ENCODE measurements around the gene HTRA3. TPM values are rescaled to one million over a fixed set of nuclear protein-coding genes. Genes with fewer than 3 reads are reported as not detected.

The HTRA3 gene
- total and polyA plus RNA-seq, 2 experiments from 2014 or later: 19.4 to 34.9 TPM

DNA sequence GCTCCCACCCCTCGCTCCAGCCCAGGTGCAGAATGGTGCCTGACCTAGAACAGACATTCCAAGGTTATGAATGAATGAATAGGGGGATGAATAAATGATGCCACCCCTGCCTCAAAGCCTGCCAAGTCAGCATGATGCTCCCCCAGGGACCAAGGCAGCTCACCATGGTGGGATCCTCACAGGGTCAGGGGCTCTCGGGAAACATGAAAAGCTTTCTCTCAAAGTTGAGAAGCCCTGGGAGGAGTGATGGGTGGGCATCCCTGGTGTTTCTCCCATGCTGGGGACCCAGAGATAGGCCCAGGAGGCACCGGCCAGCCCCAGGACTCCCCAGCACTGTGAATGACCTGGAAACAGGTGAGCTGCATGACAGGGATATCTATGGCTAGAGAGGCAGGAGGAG lies 58.9 kb downstream of the HTRA3 start:
- H2AFZ ChIP-seq: no peak overlapping the region
- H4K20me1 ChIP-seq (ENCODE audit: insufficient read depth, poor library complexity, severe bottlenecking): no peaks in the 10 kb centered on the region
- no peak for TF ChIP-seq EZH2 (IDR thresholded peaks at IDR 0.05; ENCODE audit: borderline replicate concordance)
- TF ChIP-seq, protein P1, sequence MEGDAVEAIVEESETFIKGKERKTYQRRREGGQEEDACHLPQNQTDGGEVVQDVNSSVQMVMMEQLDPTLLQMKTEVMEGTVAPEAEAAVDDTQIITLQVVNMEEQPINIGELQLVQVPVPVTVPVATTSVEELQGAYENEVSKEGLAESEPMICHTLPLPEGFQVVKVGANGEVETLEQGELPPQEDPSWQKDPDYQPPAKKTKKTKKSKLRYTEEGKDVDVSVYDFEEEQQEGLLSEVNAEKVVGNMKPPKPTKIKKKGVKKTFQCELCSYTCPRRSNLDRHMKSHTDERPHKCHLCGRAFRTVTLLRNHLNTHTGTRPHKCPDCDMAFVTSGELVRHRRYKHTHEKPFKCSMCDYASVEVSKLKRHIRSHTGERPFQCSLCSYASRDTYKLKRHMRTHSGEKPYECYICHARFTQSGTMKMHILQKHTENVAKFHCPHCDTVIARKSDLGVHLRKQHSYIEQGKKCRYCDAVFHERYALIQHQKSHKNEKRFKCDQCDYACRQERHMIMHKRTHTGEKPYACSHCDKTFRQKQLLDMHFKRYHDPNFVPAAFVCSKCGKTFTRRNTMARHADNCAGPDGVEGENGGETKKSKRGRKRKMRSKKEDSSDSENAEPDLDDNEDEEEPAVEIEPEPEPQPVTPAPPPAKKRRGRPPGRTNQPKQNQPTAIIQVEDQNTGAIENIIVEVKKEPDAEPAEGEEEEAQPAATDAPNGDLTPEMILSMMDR (IDR thresholded peaks at IDR 0.05; ENCODE audit: poor library complexity): no peak
- no peak for TF ChIP-seq EZH2phosphoT487 (IDR thresholded peaks at IDR 0.05; ENCODE audit: low read depth, severe bottlenecking, unreplicated experiment)
- H3K36me3 ChIP-seq (replicated peaks; ENCODE audit: insufficient read depth, low read depth): no peaks in the 10 kb centered on the region
- no peaks in the 10 kb centered on the region for H3K9me3 ChIP-seq (ENCODE audit: low read depth)
- no peaks in the 10 kb centered on the region for H3K9me2 ChIP-seq (replicated peaks; ENCODE audit: insufficient read depth)
- no peak for DNase-seq (ENCODE audit: low spot score)
- H3K4me2 ChIP-seq: no peak overlapping the region
- no peak overlapping the region for H3K4me3 ChIP-seq
- no peaks in the 10 kb centered on the region for H3K4me1 ChIP-seq (ENCODE audit: insufficient read depth)
- no peaks in the 10 kb centered on the region for H3K27me3 ChIP-seq
- 88% methylated on average over 3 of the region's 3 CpGs for WGBS (ENCODE audit: low lambda C conversion rate, missing lambda C conversion rate)
- H3K79me2 ChIP-seq: no peaks in the 10 kb centered on the region
- H3K27ac ChIP-seq: no peak overlapping the region

DNA sequence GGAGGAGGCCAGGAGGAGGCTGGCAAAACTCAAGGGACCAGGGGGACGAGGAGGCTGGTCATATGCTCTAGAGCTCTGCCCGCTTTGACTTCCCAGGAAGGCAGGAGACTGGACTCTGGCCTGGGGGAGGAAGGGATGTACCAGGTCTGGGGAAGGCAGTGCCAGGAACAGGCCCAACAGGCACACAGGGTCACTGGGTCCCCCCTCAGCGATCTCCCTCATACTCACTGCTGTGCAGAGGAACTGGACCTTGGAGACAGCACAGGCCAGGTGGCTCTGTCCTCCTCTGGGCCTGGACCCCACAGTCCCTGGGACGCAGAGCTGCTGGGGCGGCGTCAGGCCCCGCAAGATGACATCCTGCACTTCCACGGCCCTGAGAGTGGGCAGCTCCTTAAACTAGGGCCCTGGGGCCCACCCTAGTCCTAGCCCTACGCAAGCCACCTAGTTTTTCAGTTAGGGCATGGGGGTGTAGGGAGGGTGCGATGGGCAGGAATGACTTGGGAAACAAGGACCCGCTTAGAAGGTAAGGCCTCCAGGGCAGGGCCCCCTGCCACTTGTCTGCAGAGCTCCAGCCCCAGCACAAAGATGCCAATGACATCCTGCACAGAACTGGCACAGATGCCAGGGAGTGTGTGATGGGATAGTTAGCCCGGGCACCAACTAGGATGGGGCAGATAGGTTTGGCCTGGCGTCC lies 59.5 kb downstream of the HTRA3 start:
- TF ChIP-seq EZH2phosphoT487 (IDR thresholded peaks at IDR 0.05; ENCODE audit: low read depth, severe bottlenecking, unreplicated experiment) (no peak), EZH2 (IDR thresholded peaks at IDR 0.05; ENCODE audit: borderline replicate concordance) (no peak)
- H3K4me3 ChIP-seq: no peak overlapping the region
- H3K9me2 ChIP-seq (replicated peaks; ENCODE audit: insufficient read depth): no peaks in the 10 kb centered on the region
- H3K27ac ChIP-seq: no peak overlapping the region
- no peak overlapping the region for H2AFZ ChIP-seq
- H3K4me2 ChIP-seq: no peak overlapping the region
- H3K36me3 ChIP-seq (replicated peaks; ENCODE audit: insufficient read depth, low read depth): no peaks in the 10 kb centered on the region
- no peaks in the 10 kb centered on the region for H3K4me1 ChIP-seq (ENCODE audit: insufficient read depth)
- no peaks in the 10 kb centered on the region for H3K79me2 ChIP-seq
- H3K9me3 ChIP-seq (ENCODE audit: low read depth): no peaks in the 10 kb centered on the region
- DNase-seq (ENCODE audit: low spot score): no peak
- H3K27me3 ChIP-seq: no peaks in the 10 kb centered on the region
- 85% methylated on average over 13 of the region's 13 CpGs for WGBS (ENCODE audit: low lambda C conversion rate, missing lambda C conversion rate)
- H4K20me1 ChIP-seq (ENCODE audit: insufficient read depth, poor library complexity, severe bottlenecking): no peaks in the 10 kb centered on the region

DNA sequence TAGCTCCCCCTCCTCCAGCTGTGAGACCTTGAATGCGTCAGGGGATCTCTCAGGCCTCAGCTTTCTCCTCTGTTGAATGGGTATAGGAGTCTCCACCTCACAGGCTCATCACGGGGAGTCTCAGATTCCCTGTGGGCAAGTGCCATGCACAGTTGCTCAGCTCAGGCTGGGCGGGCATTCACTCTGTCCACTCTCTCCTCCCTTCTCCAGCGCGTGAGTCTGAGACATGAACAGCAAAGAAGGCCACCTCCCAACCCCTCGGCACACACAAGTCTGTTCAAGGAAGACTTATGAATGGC lies 60.0 kb downstream of the HTRA3 start:
- Histone ChIP-seq H3K79me2 (no peaks in the 10 kb centered on the region), H4K20me1 (ENCODE audit: insufficient read depth, poor library complexity, severe bottlenecking) (no peaks in the 10 kb centered on the region), H3K36me3 (replicated peaks; ENCODE audit: insufficient read depth, low read depth) (no peaks in the 10 kb centered on the region), H2AFZ (no peak overlapping the region), H3K9me2 (replicated peaks; ENCODE audit: insufficient read depth) (no peaks in the 10 kb centered on the region), H3K4me3 (no peak overlapping the region), H3K4me1 (ENCODE audit: insufficient read depth) (no peaks in the 10 kb centered on the region), H3K27ac (no peak overlapping the region), H3K4me2 (no peak overlapping the region), H3K9me3 (ENCODE audit: low read depth) (no peaks in the 10 kb centered on the region), H3K27me3 (no peaks in the 10 kb centered on the region)
- WGBS (ENCODE audit: low lambda C conversion rate, missing lambda C conversion rate): 79% methylated on average over 6 of the region's 6 CpGs
- TF ChIP-seq, protein P1 (IDR thresholded peaks at IDR 0.05; ENCODE audit: poor library complexity): no peak
- TF ChIP-seq EZH2phosphoT487 (IDR thresholded peaks at IDR 0.05; ENCODE audit: low read depth, severe bottlenecking, unreplicated experiment) (no peak), EZH2 (IDR thresholded peaks at IDR 0.05; ENCODE audit: borderline replicate concordance) (no peak)
- DNase-seq (ENCODE audit: low spot score): no peak

DNA sequence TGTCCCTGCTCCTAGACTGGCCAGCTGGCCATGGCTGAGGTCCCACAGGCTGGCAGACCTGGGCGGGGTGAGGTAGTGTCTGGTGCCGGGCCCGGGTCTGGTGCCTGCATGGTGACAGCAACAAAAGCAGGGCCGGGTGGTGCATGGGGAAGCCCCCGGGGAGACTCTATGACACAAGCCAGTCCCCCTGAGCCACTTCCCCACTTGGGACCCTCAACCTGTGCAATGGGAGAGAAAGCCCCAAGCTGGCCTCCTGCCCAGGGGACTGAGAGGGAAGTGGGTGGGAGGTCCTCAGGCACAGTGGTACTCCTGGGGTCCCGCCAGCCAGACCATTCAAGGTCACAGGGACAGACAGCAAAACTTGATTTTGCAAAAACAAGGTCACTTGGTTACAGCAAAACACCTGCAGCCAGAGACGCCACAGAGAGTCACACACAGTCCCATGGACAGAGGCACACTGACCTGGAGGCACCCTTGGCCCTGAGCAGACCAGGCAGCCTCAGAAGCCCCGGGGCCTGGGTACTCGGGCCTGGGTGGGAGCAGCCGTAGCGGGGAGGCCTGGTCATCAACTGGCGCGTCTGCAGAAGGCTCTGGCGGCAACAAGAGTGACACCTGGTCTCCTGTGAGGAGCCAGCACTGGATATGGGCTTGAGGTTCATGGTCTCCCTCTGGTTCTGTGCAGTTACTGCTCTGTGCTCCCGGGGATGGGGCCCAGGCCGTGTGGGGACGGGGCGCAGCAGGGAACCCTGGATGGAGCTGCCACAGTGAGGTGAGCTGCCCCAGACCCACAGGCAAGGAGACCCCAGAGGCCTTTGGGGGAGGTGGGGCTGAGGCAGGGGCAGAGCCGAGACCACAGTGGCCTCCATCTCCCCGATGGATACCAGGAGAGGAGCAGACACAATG lies 60.6 kb downstream of the HTRA3 start:
- Histone ChIP-seq H2AFZ (no peak overlapping the region), H3K4me2 (no peak overlapping the region), H3K27me3 (no peaks in the 10 kb centered on the region), H3K9me3 (ENCODE audit: low read depth) (no peaks in the 10 kb centered on the region), H3K4me1 (ENCODE audit: insufficient read depth) (no peaks in the 10 kb centered on the region), H4K20me1 (ENCODE audit: insufficient read depth, poor library complexity, severe bottlenecking) (no peaks in the 10 kb centered on the region), H3K27ac (no peak overlapping the region), H3K36me3 (replicated peaks; ENCODE audit: insufficient read depth, low read depth) (no peaks in the 10 kb centered on the region), H3K79me2 (no peaks in the 10 kb centered on the region), H3K4me3 (no peak overlapping the region), H3K9me2 (replicated peaks; ENCODE audit: insufficient read depth) (no peaks in the 10 kb centered on the region)
- no peak for TF ChIP-seq EZH2 (IDR thresholded peaks at IDR 0.05; ENCODE audit: borderline replicate concordance)
- no peak for TF ChIP-seq EZH2phosphoT487 (IDR thresholded peaks at IDR 0.05; ENCODE audit: low read depth, severe bottlenecking, unreplicated experiment)
- TF ChIP-seq, protein P1 (IDR thresholded peaks at IDR 0.05; ENCODE audit: poor library complexity): no peak
- 91% methylated on average over 17 of the region's 20 CpGs for WGBS (ENCODE audit: low lambda C conversion rate, missing lambda C conversion rate)
- no peak for DNase-seq (ENCODE audit: low spot score)

All from hepatocyte (in vitro differentiated cells).